Stimulated activated CD4-positive, alpha-beta T cell treated with anti-CD3 and anti-CD28 coated beads, TNF-alpha, amount 100 ng/mL, for 4 hours (primary cell): Measurements from ENCODE around the gene CHRNA3.
"Not testable (repeated sequence)": the region's sequence is repeated elsewhere in the genome, so short reads cannot be mapped to it uniquely, and the experiment has no call there.

ENCODE experiments used
- DNase-seq, 3 experiments: peaks; one replicate each; pipeline ENCODE4 v3.0.0-alpha.2; 2020; ENCODE audit warnings: low read depth in 3 of 3

The CHRNA3 gene

GRCh38 chr15:78617516-78617915 lies 3.3 kb downstream of the CHRNA3 start:
- DNase-seq, result no peak

- DNase-seq, result no peak
Observed at GRCh38 chr15:78617076-78617475, 3.7 kb downstream of the CHRNA3 start.

DNA sequence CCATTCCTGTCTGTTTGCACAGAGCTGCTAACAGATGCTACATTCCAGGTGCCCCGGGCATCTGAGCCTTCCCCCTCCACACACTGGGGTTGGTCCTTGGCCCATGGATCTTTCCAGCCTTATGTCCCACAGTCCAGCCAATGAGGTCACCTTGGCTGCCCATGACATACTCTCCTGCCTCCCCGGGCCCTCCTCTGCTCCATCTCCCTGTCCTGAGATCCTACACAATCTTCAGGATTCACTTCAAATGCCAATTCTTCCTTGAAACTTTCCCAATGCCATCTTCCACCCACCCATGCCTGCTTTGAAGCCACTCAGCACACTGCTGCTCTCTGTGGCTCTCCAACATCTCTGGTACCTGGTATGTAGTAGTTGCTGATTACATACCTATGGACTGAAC lies 4.3 kb downstream of the CHRNA3 start:
- DNase-seq, result no peak

DNA sequence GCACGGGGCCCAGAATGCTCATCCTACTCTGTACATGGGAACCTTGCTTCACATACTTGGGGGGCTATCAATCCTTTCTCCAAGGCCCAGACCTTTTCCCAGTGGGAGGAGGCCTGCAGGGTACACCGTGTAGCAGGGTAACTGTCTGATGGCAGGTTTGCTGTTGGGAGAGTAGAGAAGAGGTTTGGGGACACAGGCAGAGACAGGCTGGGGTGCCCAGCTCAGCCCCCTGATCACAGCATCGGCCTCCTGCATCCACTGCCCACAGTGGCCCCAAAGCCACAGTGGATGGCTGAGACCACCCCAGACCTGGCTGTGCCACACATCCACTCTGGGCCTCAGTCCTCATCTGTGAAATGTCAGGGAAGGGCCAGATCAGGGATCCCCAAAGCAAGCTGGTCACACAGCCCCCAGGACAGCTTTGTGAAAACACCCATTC lies 5.6 kb downstream of the CHRNA3 start:
- no peak for DNase-seq

- DNase-seq, result no peak
Observed at GRCh38 chr15:78614021-78614420, 6.8 kb downstream of the CHRNA3 start.

GRCh38 chr15:78609551-78609950 lies 11.2 kb downstream of the CHRNA3 start:
- DNase-seq, result not testable (repeated sequence)

DNA sequence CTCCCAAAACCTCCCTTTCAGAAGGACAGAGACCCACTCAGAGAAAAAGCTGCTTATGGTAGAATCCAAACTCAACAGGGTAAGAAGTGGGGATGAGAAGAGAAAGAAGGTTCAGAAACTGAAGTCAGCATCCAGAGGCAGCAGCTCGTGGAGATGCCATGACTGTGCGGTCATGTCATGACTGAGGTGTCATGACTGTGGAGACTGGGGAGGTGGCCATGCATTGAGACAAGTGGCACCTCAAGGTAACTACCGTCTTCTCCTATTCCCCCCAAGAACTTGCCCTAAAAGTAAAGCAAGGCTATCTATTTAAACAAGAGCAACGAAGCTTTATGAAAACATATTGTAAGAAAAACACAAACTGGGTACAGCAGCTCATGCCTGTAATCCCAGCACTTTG lies 15.1 kb downstream of the CHRNA3 start:
- no peak for DNase-seq

- DNase-seq, result no peak
Observed at GRCh38 chr15:78605201-78605600, 15.6 kb downstream of the CHRNA3 start.

DNA sequence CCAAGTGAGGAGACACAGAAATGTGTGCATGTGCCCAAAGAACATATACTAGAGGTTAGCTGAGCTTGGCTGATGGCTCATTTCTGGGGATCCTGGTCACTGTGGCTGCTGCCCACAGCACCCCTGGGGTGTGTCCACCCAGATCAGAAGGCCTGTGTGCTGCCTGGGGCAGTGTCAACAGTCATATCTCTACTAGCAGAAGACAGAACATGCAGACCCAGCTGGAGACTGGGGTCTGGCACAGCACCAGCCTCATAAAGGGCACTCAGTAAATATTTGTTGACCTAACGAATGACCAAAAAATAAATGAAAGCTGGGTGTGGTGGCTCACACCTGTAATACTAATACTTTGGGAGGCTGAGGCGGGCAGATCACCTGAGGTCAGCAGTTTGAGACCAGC lies 16.4 kb downstream of the CHRNA3 start:
- no peak for DNase-seq

DNA sequence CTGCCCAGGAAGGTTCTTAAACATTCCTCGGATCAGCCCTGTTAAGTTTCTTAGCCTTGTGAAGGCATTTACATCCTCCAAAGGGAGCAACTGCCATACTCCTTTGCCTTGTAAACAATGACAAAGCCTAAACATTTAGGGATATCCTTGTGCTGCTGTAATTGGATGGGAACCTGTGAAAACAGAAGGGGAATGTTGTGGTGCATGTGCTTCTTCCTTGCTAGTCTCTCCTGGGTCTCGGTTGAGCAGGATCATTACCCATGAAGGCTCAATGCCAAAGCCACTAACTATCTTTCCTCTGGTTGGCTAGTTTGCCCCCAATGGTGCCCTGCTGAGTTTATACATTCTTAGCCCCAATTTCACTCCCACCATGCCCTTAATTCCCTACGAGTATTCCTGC lies 17.3 kb downstream of the CHRNA3 start:
- DNase-seq, result no peak

- no peak for DNase-seq
Observed at GRCh38 chr15:78599189-78599588, 21.6 kb downstream of the CHRNA3 start.

- DNase-seq, result no peak
Observed at GRCh38 chr15:78598348-78598747, 22.4 kb downstream of the CHRNA3 start.

DNA sequence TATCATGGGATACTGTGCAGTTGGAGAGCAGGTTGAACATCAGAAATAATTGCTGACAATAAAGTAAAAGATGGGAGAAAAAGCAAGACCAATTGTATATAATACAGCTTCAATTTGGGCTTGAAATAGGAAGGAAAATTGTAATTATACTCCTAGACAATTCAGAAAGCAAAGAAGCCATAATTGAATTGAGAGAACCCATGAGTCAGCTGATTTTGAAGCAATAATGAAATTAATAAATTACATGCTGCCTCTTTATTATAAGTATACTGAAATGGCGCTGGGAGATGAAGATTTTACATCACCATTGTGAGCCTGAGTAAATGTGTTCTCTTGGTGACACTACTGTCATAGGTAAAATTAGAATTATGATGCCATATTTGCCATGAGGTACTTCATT lies 23.2 kb downstream of the CHRNA3 start:
- no peak for DNase-seq

DNA sequence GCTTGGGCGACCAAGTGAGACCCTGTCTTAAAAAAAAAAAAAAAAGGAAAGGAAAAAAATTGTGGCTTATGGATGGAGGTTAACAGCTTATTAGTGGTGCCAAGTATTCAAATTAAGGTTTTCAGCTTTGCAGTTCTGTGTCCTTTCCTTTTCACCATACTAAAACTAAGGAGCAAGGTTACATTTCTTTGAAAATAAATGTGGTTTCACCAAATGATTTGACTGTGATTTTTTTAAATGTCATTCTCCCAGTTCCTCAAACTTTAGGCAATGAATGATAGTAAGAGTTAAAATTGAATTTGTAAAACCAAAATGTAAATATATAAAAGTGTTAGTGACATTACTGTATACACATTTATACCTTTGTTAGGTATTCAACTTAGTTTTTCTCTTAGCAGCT lies 45.9 kb downstream of the CHRNA3 start:
- DNase-seq, result no peak

- DNase-seq, result no peak
Observed at GRCh38 chr15:78573416-78573815, 47.4 kb downstream of the CHRNA3 start.

DNA sequence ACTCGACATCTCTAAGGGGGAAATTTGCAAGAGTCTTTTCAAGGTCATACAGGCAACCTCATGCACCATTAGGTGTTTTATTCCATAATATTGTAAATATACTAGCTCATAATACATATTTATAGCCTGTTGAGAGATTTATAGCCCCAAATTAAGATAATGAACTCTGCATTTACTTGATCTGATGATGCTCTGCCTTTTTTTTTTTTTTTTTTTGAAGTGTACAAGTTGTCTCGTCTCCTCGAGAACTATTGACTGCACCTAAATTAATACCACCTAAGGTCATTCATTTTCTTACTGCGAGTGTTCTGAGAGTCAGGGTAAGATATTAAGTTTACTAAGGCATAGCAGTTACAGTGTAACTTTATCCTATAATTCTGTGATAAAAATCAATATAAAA lies 49.4 kb downstream of the CHRNA3 start:
- DNase-seq, result no peak

GRCh38 chr15:78570710-78571109 lies 50.1 kb downstream of the CHRNA3 start:
- no peak for DNase-seq

- no peak for DNase-seq
Observed at GRCh38 chr15:78567531-78567930, 53.3 kb downstream of the CHRNA3 start.

DNA sequence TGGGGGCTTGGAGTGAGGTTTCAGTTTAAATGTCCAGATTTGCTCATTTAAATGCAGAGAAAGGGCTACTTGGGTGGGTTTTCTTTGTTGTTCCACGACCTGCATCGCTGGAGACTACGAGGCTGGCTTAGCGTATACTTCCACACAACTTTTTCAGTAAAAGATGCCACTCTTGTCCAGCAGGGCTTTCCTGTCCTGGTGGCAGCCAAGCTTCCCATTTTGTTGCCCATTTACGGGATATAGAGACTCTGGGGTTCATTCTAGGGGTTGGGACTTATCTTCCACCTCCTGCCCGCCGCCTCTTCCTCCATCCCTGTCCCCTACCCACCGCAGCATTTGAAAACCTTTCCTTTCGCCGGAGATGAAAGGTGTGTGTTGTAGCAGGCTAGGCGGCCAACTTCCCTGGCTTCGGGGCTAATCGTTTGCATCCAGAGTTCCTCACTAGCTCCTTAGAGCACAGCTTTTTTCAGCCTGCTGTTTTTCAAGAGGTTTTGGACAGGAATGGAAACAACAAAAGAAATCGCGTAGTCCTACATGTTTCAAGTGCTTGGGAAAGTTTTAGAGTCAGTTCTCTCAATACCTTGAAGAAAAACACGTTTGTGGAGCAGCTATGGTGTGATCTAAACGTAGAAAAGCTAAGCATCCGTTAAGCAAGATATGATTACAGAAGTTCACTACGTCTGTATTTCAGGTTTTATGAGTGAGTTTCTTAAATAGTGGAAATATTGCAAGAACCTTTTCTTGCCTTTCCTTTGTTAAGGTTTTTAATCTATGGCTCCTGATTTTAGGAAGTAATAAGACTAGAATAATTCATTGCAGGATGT lies 54.6 kb downstream of the CHRNA3 start:
- DNase-seq, result no peak

- DNase-seq, result peak; percentile 49 to 66 (median 65)
Observed at GRCh38 chr15:78565097-78565950, 55.5 kb downstream of the CHRNA3 start, which contains the start of gene CHRNA5. Gene CHRNA5, plus strand, starts transcription at chr15:78565520. Its CDS starts 200 bp downstream, at chr15:78565720.

DNA sequence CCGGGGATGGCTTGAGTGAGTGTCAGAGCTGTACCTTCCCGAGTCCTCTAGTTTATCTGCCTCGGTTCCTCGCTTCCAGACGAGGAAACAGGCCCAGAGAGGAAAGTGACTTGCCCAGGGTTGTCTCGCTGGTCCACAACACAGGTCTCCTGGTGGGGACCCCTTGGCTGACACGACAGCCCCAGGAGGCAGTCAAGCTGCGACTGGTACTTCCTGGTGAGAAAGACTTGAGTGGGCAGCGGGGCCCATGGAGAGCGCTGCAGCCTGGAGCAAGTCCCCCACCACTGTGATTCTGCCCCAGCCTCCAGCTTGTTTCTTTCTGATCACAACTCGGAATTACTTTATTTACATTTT lies 56.1 kb downstream of the CHRNA3 start:
- no peak for DNase-seq

DNA sequence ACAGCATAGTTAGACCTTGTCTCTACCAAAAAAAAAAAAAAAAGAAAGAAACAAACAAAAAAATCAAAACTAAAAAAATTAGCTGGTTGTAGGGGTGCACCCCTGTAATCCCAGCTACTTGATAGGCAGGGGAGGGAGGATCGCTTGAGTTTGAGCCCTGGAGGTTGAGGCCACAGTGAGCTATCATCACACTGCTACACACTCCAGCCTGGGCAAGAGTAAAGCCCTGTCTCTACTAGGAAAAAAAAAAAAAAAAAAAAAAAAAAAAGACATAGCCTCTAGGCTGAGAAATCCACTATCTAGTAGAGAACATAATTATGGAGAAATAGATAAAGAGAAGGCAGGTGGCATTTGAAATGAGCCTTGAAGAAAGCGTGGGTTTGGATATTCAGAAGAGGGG lies 57.7 kb downstream of the CHRNA3 start:
- no peak for DNase-seq

DNA sequence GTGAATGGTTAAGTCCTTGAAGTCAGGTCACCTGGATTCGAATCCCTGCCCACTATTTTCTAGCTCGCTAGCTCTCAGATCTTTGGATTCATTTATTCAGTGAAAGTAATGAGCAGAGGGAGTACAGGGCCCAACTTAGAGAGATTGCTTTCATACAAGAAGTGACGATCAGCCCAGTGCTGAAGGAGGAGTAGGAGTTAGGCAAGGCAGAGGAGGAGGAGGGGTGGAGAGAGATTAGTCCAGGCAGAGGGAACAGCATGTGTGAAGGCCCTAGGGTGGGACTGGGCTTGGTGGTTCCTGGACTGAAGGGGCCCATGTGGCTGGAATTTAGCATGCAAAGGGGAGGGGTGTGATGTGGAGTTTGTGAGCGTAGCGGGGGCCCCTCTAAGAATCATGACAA lies 59.3 kb downstream of the CHRNA3 start:
- DNase-seq, result no peak
